Mesothelial cell of epicardium (in vitro differentiated cells): ENCODE measurements around the gene ZNF300. TPM values are rescaled to one million over a fixed set of nuclear protein-coding genes. Genes with fewer than 3 reads are reported as not detected.
"Not testable (repeated sequence)": the region's sequence is repeated elsewhere in the genome, so short reads cannot be mapped to it uniquely, and the experiment has no call there.

Experiments used
- DNase-seq, 2 experiments: peaks; one replicate each; pipeline ENCODE4 v3.0.0; 2021; ENCODE audit warnings: low spot score in 2 of 2; ENCODE audit not compliant: unreplicated experiment in 2 of 2
- H3K27ac Mint-ChIP-seq: 2 replicates; pipeline ENCODE4 v1.8.0; 2021; ENCODE audit warnings: mixed read lengths
- H3K27me3 Mint-ChIP-seq: 2 replicates; pipeline ENCODE4 v1.8.0; 2021; ENCODE audit warnings: low read depth, mixed read lengths
- H3K36me3 Mint-ChIP-seq: 2 replicates; pipeline ENCODE4 v1.8.0; 2021; ENCODE audit warnings: mixed read lengths
- H3K4me1 Mint-ChIP-seq: 2 replicates; pipeline ENCODE4 v1.8.0; 2021; ENCODE audit warnings: mixed read lengths
- H3K4me3 Mint-ChIP-seq: 2 replicates; pipeline ENCODE4 v1.8.0; 2021; ENCODE audit warnings: mild to moderate bottlenecking, moderate library complexity, mixed read lengths
- H3K9me3 Mint-ChIP-seq: 2 replicates; pipeline ENCODE4 v1.8.0; 2021; ENCODE audit warnings: mixed read lengths
- total RNA-seq: library from RNA; stranded (reverse); gene quantifications from 3 replicates; pipeline ENCODE4 v1.2.1, GENCODE V29; 2021
- TF ChIP-seq, protein P1 (sequence below): fragments of 200-600 bp; sonication (generic); IDR thresholded peaks from one replicate; pipeline ENCODE4 v1.5.0; 2021; ENCODE audit warnings: antibody characterized with exemption; ENCODE audit not compliant: unreplicated experiment

The ZNF300 gene
- total RNA-seq, 1 donor from 2014 or later = 14.0 TPM

DNA sequence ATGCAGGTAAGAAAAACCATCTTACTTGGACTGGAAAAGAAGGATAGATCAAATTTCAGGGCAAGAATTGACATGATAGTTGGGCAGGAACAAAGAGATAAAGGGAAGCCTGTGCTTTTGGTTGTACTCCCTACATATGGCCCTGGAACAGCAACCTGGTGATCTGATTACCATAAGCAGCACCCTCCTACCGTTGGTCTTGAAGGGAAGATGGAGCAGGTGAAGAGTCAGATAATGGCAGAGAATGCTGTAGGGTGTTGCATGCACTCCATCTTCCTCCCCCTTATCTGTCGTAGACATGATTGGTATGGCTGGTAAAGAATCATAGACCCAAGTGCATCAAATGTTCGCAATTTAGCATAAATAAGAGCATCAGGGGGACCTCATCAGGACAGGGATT is 53.7 kb downstream of the ZNF300 start:
- TF ChIP-seq, protein P1, sequence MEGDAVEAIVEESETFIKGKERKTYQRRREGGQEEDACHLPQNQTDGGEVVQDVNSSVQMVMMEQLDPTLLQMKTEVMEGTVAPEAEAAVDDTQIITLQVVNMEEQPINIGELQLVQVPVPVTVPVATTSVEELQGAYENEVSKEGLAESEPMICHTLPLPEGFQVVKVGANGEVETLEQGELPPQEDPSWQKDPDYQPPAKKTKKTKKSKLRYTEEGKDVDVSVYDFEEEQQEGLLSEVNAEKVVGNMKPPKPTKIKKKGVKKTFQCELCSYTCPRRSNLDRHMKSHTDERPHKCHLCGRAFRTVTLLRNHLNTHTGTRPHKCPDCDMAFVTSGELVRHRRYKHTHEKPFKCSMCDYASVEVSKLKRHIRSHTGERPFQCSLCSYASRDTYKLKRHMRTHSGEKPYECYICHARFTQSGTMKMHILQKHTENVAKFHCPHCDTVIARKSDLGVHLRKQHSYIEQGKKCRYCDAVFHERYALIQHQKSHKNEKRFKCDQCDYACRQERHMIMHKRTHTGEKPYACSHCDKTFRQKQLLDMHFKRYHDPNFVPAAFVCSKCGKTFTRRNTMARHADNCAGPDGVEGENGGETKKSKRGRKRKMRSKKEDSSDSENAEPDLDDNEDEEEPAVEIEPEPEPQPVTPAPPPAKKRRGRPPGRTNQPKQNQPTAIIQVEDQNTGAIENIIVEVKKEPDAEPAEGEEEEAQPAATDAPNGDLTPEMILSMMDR = no peak
- H3K27me3 Mint-ChIP-seq = peaks cover 37% of the 10 kb centered on the region
- H3K4me3 Mint-ChIP-seq = no peak overlapping the region
- no peak for DNase-seq
- no peaks in the 10 kb centered on the region for H3K36me3 Mint-ChIP-seq
- H3K27ac Mint-ChIP-seq = no peak overlapping the region
- no peaks in the 10 kb centered on the region for H3K9me3 Mint-ChIP-seq
- H3K4me1 Mint-ChIP-seq = peaks cover 5% of the 10 kb centered on the region

DNA sequence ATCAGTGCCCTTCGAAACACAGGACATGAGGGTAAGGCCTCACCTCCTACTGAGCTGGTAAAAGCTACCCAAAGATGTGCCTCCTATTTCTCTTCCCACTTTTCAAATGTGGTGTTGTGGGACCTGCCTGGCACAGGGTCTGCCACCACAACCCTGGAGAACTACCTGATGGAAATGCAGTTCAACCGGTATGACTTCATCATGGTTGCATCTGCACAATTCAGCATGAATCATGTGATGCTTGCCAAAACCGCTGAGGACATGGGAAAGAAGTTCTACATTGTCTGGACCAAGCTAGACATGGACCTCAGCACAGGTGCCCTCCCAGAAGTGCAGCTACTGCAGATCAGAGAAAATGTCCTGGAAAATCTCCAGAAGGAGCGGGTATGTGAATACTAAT is 56.5 kb downstream of the ZNF300 start:
- Mint-ChIP-seq H3K27me3 (peaks cover 27% of the 10 kb centered on the region), H3K4me1 (peaks cover 5% of the 10 kb centered on the region), H3K36me3 (no peaks in the 10 kb centered on the region), H3K9me3 (no peaks in the 10 kb centered on the region), H3K4me3 (no peak overlapping the region), H3K27ac (no peak overlapping the region)
- TF ChIP-seq, protein P1 = no peak
- DNase-seq = no peak

DNA sequence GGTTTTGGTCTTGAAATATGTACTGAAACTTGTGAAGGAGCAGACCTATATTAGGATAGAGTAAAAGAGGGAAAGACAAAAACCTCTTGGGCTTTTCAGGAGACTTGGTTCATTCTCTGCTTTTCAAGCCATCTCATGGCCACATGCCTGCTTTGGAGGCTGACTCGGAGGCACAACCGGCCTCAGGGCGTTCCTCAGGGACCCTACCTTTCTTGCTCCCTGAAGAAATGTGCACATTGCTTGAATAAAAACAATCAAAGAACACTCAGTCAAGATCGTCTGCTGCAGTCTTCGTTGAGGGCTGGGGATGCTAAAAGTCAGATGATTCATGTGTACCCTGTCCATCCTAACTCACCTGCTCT is 57.5 kb downstream of the ZNF300 start:
- Mint-ChIP-seq H3K4me1 (peaks cover 5% of the 10 kb centered on the region), H3K27ac (no peak overlapping the region), H3K27me3 (peaks cover 20% of the 10 kb centered on the region), H3K36me3 (no peaks in the 10 kb centered on the region), H3K4me3 (no peak overlapping the region), H3K9me3 (no peaks in the 10 kb centered on the region)
- TF ChIP-seq, protein P1 = no peak
- DNase-seq = no peak

DNA sequence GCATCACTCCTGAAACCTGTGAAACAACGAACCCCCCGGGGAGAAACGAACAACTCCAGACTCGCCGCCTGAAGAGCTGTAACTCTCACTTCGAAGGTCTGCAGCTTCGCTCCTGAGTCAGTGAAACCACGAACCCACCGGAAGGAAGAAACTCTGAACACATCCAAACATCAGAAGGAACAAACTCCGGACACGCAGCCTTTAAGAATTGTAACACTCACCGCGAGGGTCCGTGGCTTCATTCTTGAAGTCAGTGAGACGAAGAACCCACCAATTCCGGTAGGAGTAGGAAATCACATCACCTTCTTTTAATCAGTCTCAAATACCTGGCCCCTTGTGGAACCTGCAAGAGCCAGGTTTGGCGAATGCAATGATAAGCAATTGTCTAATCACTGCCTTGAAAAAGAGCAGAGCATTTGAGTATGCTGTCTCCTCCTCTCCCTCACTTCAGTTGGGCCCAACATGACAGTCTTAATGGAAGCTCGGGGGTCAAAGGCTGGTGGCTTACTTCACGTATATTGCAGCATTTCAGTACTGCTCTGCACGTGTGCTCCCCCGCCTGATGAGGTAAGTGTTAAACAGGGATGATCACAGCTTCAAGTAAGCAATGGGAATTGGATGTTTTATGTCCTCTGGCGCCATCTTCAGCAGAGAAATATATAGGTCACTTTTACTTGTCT is 58.0 kb downstream of the ZNF300 start:
- Mint-ChIP-seq H3K4me3 (no peak overlapping the region), H3K9me3 (no peaks in the 10 kb centered on the region), H3K27ac (no peak overlapping the region), H3K4me1 (peaks cover 5% of the 10 kb centered on the region), H3K36me3 (no peaks in the 10 kb centered on the region), H3K27me3 (peaks cover 21% of the 10 kb centered on the region)
- no peak for DNase-seq
- TF ChIP-seq, protein P1 = peak; percentile 60

DNA sequence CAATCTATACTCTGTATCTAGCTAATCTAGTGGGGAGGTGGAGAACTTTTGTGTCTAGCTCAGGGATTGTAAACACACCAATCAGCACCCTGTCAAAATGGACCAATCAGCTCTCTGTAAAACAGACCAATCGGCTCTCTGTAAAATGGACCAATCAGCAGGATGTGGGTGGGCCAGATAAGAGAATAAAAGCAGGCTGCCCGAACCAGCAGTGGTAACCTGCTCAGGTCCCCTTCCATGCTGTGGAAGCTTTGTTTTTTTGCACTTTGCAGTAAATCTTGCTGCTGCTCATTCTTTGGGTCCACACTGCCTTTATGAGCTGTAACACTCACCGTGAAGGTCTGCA is 58.5 kb downstream of the ZNF300 start, which contains the start of gene IRGM:
Gene IRGM (plus strand): TSS at position 214 of the 346 bp plus-strand sequence. CDS start 1,603 bp downstream, outside the sequence.
- DNase-seq, H3K9me3 Mint-ChIP-seq, H3K27ac Mint-ChIP-seq, H3K4me1 Mint-ChIP-seq, H3K4me3 Mint-ChIP-seq, H3K36me3 Mint-ChIP-seq: not testable (repeated sequence)
- peaks cover 24% of the 10 kb centered on the region for H3K27me3 Mint-ChIP-seq

DNA sequence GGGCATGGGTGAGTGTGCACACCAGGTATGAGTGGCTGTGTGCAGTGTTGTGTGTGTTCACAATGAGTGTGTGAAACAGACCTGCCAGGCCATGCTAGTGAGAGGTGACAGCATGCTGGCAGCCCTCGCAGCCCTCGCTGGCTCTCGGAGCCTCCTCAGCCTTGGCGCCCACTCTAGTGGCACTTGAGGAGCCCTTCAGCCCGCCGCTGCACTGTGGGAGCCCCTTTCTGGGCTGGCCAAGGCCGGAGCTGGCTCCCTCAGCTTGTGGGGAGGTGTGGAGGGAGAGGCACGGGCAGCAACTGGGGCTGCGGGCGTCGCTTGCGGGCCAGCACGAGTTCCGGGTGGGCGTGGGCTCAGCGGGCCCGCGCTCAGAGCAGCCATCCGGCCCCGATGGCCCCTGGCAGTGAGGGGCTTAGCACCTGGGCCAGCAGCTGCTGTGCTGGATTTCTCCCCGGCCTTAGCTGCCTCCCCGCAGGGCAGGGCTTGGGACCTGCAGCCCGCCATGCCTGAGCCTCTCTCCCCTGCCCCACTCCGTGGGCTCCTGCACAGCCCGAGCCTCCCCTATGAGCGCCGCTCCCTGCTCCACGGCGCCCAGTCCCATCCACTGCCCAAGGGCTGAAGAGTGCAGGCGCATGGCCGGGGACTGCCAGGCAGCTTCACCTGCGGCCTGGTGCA is 59.5 kb downstream of the ZNF300 start:
- H3K4me3 Mint-ChIP-seq, H3K36me3 Mint-ChIP-seq, H3K27ac Mint-ChIP-seq, H3K4me1 Mint-ChIP-seq, H3K9me3 Mint-ChIP-seq, DNase-seq: not testable (repeated sequence)
- H3K27me3 Mint-ChIP-seq = peaks cover 23% of the 10 kb centered on the region

Other genes starting within 250 kb of the ZNF300 start
- gene MYOZ3, start 243.7 kb downstream of the ZNF300 start, total RNA-seq = 8.5 to 9.4 TPM (median 8.5 TPM) in 3 replicates
- gene RBM22, start 203.9 kb downstream of the ZNF300 start, total RNA-seq = 64.3 to 66.8 TPM (median 66.7 TPM) in 3 replicates
- 75.7 to 82.4 TPM (median 76.1 TPM) in 3 replicates for gene DCTN4, start 146.0 kb downstream of the ZNF300 start, total RNA-seq
- gene SMIM3, start 126.2 kb downstream of the ZNF300 start, total RNA-seq = 42.7 to 46.3 TPM (median 45.4 TPM) in 3 replicates
- 0.24 to 0.79 TPM (median 0.45 TPM) in 3 replicates for gene IRGM, start 58.5 kb downstream of the ZNF300 start, total RNA-seq
- 2.0 to 2.6 TPM (median 2.4 TPM) in 3 replicates for gene GPX3, start 115.6 kb upstream of the ZNF300 start, total RNA-seq
- gene TNIP1, start 176.1 kb upstream of the ZNF300 start, total RNA-seq = 80.4 to 84.1 TPM (median 81.8 TPM) in 3 replicates